GM12872 (cell line): Measurements from ENCODE around the gene CREB3L1.

Source experiments
- TF ChIP-seq, protein P1 (sequence below): IDR thresholded peaks from 3 replicates; pipeline ENCODE4 v1.5.1; 2011; ENCODE audit warnings: low read depth, mild to moderate bottlenecking, low read length, moderate library complexity; ENCODE audit not compliant: insufficient read depth

Gene CREB3L1

DNA sequence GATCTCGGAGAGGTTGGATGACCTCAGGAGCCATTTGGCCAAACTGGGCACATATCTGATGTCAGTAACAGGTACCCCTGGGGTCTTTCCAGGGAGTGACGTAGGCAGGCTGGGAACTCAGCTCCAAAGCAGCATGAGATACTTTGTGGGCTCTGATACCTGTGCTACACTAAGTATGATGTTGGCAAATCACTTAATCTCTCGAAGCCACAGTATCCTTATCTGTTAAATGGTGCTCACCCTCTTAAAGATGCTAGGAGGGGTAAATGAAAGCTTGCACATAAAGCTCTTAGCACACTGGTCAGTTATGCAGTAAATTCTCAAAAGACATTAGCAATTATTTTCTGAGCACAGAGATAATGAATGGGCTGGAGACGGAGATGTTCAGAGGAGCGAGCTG is 52.7 kb downstream of the CREB3L1 start:
- TF ChIP-seq, protein P1, sequence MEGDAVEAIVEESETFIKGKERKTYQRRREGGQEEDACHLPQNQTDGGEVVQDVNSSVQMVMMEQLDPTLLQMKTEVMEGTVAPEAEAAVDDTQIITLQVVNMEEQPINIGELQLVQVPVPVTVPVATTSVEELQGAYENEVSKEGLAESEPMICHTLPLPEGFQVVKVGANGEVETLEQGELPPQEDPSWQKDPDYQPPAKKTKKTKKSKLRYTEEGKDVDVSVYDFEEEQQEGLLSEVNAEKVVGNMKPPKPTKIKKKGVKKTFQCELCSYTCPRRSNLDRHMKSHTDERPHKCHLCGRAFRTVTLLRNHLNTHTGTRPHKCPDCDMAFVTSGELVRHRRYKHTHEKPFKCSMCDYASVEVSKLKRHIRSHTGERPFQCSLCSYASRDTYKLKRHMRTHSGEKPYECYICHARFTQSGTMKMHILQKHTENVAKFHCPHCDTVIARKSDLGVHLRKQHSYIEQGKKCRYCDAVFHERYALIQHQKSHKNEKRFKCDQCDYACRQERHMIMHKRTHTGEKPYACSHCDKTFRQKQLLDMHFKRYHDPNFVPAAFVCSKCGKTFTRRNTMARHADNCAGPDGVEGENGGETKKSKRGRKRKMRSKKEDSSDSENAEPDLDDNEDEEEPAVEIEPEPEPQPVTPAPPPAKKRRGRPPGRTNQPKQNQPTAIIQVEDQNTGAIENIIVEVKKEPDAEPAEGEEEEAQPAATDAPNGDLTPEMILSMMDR, result no peak

DNA sequence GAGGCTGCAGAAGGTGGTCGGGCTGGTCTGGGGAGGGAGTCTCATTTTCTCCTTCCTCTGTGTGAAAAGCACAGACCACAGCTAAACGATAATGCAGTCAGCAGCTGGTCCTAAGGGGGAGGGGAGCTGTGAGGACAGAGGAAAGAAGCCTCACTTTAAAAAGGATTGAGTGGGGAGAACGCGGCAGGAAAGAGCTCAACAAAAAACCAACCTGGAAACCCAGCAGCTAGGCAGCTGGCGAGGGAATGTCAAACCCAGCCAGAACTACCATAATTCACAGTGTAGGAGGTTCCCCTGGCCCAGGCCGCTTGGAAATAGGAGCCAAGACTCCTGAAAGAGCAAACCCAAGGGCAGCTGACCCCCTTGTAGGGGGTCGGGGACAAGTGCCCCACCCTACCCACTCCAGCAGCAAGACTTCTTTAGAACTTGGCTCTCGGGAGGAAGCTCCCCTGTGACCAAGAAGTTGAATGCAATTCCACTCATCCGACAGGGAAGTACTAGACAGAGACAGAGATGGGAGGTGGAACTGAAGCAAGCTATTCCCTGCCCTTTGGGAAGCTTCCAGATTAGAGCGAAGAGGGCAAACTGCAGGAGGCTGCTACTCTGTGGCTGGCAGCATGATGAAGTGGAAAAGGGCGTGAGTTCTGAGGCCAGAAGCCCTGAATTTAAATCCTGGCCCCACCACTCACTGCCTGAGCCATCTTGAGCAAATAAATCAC is 53.3 kb downstream of the CREB3L1 start:
- TF ChIP-seq, protein P1, result no peak

DNA sequence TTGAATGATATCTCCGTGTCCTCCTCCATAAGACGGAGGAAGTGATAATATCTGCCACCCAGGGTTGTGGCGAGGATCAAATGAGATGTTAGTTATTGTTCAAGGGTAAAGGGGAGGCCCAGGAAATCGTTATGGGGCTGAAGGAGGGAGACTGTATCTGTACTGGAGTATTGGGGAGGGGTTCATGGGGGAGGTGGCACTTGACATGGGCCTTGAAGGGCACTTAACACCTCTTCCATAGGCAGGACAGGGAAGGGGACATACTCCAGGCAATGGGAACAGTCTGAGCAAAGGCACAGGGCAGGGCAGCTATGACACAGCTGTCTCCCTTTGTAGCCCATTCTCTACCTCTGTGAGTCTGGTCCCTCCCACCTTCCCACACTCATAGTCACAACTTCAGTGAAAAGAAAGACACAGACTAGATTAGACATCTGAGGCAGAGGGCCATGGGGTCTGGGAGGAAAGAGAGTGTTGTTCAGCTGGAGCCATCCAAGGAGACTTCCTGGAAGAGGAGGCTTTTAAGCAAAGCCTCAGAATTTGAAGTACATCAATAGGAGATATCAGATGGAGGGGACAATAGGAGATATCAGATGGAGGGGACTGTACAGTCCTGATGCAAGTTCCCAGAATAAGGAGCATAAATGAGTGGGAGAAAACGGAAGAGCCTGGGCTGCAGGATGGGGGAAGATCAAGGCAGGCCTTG is 54.0 kb downstream of the CREB3L1 start:
- TF ChIP-seq, protein P1, result no peak

DNA sequence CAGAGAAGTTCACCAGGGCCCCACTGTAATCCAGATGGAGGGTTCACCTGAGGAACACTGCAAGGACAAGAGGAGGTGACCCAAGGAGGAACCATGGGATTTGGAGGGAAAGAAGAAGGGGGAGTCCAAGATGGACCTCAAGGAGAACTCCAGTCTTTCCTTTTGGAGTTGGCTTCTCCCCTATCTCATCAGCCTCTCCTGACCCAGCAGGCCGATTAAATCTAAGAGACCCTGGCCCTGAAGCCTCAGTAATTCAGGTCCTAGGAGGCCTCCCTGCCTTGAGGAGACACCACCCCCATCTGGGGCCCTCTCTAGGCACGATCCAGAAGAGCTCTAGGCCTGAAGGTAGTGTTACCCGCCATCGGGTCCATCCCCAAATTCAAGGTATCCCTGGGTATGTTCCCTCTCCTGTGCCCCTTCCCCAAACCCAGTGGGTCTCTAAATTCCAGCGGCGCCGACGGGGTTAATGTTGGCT is 54.7 kb downstream of the CREB3L1 start:
- TF ChIP-seq, protein P1, result no peak

DNA sequence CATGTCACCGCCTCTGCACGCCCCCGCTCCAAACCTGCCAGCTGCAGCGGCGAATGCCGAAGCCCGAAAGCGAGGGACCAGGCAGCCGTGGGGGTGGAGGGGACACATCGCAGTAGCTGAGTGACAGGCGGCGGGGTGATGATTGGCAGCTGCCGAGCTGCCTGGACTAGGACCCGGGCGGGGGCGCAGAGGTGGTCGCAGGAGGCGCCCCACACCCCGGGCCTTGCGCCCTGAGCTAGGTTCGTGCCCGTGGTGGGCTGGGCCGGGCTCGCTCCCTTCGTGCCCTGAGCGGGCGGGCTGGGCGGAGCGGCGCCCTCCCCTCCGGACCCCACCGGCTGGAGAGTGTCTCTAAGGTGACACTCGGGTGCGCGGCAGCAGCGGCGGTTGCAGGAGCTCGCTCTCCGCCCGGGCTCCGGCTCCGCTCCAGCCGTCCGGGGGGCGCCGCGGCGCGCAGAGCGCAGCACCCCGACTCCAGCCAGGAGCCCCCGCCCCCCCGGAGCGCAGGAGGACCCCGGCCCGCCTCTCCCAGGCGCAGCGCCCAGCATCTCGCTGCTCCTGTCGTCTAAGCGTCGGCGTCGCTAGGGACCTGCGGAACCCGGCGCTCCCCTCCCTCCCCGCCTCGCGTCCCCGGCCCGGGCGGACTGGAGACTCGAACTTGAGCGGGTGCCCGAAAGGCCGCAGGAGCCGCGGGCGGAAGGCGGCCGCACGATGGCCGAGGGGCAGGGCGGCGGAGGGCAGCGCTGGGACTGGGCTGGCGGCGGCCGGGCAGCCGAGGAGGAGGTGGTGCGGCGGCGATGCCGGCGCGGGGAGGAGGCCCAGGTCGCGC is 55.3 kb downstream of the CREB3L1 start:
- TF ChIP-seq, protein P1, result no peak

DNA sequence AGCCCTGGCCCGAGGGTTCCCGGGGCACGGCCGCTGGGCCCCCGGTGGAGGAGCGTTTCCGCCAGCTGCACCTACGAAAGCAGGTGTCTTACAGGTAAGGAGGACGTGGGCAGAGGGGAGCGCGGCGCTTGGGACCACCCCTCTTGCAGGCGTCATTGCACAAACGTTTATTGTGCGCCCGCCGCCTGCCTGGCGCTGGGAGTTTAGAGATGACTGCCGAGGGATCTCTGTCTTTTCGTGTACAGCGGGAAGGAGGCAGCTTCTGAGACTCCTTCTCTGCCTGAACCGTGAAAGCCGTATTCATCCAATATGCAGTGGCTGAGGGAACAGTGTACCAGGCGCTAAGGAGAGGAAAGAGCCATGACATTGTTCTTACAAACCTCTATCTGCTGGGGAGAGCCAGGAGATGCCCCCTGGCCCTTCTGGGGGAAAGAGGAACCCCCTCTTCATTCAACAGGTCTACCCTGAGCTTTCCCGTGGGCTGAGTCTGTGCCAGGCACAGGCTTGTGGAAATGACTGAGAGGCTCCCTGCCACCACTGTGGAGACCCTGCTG is 56.0 kb downstream of the CREB3L1 start:
- TF ChIP-seq, protein P1, result no peak

DNA sequence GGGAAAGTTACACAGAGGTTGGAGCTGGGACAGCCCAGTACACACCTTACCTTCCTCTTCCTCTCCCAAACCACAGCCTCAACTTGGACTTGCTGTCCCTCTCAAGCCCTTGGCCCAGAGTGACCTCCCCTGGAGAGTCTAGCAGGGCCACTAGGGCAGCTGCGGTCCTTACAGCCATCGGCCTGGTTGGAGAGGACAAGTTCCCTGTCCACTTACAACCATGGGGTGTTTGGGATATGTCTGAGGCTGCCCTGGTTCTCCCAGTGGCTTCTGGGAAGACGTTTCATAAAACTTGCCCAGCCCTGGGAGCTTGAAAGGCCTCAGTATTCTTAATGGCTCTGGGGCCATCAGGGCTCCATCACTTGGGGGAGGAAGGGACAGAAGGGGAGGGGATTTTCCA is 56.7 kb downstream of the CREB3L1 start:
- TF ChIP-seq, protein P1, result no peak
